ENCODE measurements around the gene TMEFF1. TPM values are rescaled to one million over a fixed set of nuclear protein-coding genes. Genes with fewer than 3 reads are reported as not detected.

TMEFF1 gene
- total and polyA plus RNA-seq, 7 donors = 0.16 to 6.1 (median 0.68) TPM; not detected in 4

GRCh38 chr9:100561256-100561655 lies 88.3 kb downstream of the TMEFF1 start:
- DNase-seq = no peak
- Histone ChIP-seq H3K4me3 (no peak overlapping the region), H3K36me3 (no peaks in the 10 kb centered on the region), H3K27ac (no peak overlapping the region), H3K27me3 (no peaks in the 10 kb centered on the region), H3K9me3 (no peaks in the 10 kb centered on the region), H3K4me1 (no peaks in the 10 kb centered on the region)
- intact Hi-C loops (cut with DNase I) = no loop called here
- TF ChIP-seq EP300 (IDR thresholded peaks at IDR 0.05) = no peak
- TF ChIP-seq POLR2AphosphoS5 (IDR thresholded peaks at IDR 0.05) = no peak
- TF ChIP-seq POLR2A (IDR thresholded peaks at IDR 0.05) = no peak
- TF ChIP-seq, protein P1, sequence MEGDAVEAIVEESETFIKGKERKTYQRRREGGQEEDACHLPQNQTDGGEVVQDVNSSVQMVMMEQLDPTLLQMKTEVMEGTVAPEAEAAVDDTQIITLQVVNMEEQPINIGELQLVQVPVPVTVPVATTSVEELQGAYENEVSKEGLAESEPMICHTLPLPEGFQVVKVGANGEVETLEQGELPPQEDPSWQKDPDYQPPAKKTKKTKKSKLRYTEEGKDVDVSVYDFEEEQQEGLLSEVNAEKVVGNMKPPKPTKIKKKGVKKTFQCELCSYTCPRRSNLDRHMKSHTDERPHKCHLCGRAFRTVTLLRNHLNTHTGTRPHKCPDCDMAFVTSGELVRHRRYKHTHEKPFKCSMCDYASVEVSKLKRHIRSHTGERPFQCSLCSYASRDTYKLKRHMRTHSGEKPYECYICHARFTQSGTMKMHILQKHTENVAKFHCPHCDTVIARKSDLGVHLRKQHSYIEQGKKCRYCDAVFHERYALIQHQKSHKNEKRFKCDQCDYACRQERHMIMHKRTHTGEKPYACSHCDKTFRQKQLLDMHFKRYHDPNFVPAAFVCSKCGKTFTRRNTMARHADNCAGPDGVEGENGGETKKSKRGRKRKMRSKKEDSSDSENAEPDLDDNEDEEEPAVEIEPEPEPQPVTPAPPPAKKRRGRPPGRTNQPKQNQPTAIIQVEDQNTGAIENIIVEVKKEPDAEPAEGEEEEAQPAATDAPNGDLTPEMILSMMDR (IDR thresholded peaks at IDR 0.05) = no peak
- 77 to 80% methylated on average over 3 of the region's 3 CpGs for WGBS, 2 donors

GRCh38 chr9:100567856-100568255 lies 94.9 kb downstream of the TMEFF1 start:
- Histone ChIP-seq H3K4me3 (no peak overlapping the region), H3K36me3 (no peaks in the 10 kb centered on the region), H3K27ac (no peak overlapping the region), H3K9me3 (no peaks in the 10 kb centered on the region), H3K27me3 (no peaks in the 10 kb centered on the region), H3K4me1 (no peaks in the 10 kb centered on the region)
- intact Hi-C loops (cut with DNase I) = no loop called here
- no peak for DNase-seq
- WGBS, 2 donors = 72% methylated on average over 3 of the region's 3 CpGs
- no peak for TF ChIP-seq POLR2A (IDR thresholded peaks at IDR 0.05)
- TF ChIP-seq, protein P1 (IDR thresholded peaks at IDR 0.05) = no peak
- TF ChIP-seq POLR2AphosphoS5 (IDR thresholded peaks at IDR 0.05) = no peak
- no peak for TF ChIP-seq EP300 (IDR thresholded peaks at IDR 0.05)

GRCh38 chr9:100573655-100574260 lies 100.8 kb downstream of the TMEFF1 start:
- Histone ChIP-seq H3K36me3 (no peaks in the 10 kb centered on the region), H3K4me1 (no peaks in the 10 kb centered on the region), H3K4me3 (no peak overlapping the region), H3K9me3 (no peaks in the 10 kb centered on the region), H3K27ac (no peak overlapping the region), H3K27me3 (no peaks in the 10 kb centered on the region)
- DNase-seq = no peak
- 97 to 98% methylated on average over 3 of the region's 3 CpGs for WGBS, 2 donors
- intact Hi-C loops (cut with DNase I) = no loop called here
- TF ChIP-seq, protein P1 (IDR thresholded peaks at IDR 0.05) = no peak
- no peak for TF ChIP-seq POLR2A (IDR thresholded peaks at IDR 0.05)
- no peak for TF ChIP-seq POLR2AphosphoS5 (IDR thresholded peaks at IDR 0.05)
- TF ChIP-seq EP300 (IDR thresholded peaks at IDR 0.05) = no peak

DNA sequence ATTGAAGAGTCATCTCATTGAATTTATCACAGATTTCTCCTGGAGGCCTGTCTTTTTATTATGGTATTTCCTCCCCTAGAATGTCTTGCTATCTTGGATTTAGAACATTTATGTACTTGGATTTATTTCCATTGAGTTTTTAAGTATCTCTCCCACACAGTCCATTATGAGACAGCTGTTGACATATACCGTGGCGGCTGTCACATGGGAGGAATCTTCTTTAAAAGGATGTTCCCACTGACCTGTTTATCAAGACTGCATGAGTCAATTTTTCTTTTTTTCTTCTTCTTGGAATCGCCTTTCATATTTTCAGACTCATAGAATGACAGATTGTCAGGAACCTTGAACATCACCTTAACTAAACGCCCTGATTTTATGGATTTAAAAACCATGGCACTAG lies 102.1 kb downstream of the TMEFF1 start:
- Histone ChIP-seq H3K4me3 (no peak overlapping the region), H3K36me3 (no peaks in the 10 kb centered on the region), H3K4me1 (no peaks in the 10 kb centered on the region), H3K9me3 (no peaks in the 10 kb centered on the region), H3K27ac (no peak overlapping the region), H3K27me3 (no peaks in the 10 kb centered on the region)
- no peak for DNase-seq
- TF ChIP-seq, protein P1 (IDR thresholded peaks at IDR 0.05) = no peak
- TF ChIP-seq POLR2AphosphoS5 (IDR thresholded peaks at IDR 0.05) (no peak), EP300 (IDR thresholded peaks at IDR 0.05) (no peak), POLR2A (IDR thresholded peaks at IDR 0.05) (no peak)
- intact Hi-C loops (cut with DNase I) = no loop called here
- 80 to 88% methylated on average over 4 of the region's 4 CpGs for WGBS, 2 donors

All from sigmoid colon (tissue), 7 donors.